Forelimb muscle (tissue), 1 donor: ENCODE measurements around the gene ZNF532. TPM values are rescaled to one million over a fixed set of nuclear protein-coding genes. Genes with fewer than 3 reads are reported as not detected.
"Not testable (repeated sequence)": the region's sequence is repeated elsewhere in the genome, so short reads cannot be mapped to it uniquely, and the experiment has no call there.

ENCODE experiments used
- DNase-seq: peaks from one replicate; pipeline ENCODE4 v3.0.0-alpha.2; 2013; ENCODE audit warnings: low read depth
- polyA plus RNA-seq: library from polyadenylated mRNA; unstranded; fragments of 120-200 nt; gene quantifications from one replicate; pipeline ENCODE4 v1.2.1, GENCODE V29; 2013; ENCODE audit not compliant: insufficient read length

ZNF532 gene
- polyA plus RNA-seq, result 54.2 TPM

GRCh38 chr18:58864146-58865032 lies at the start of gene ZNF532:
Gene ZNF532, plus strand, starts transcription at chr18:58864877. CDS start in a region left out here.
- DNase-seq, result peak; percentile 63

- DNase-seq, result no peak
Measured at GRCh38 chr18:58819051-58819450, 45.6 kb upstream of the ZNF532 start.

GRCh38 chr18:58820251-58820650 lies 44.4 kb upstream of the ZNF532 start:
- no peak for DNase-seq

- DNase-seq, result no peak
Measured at GRCh38 chr18:58822944-58823343, 41.7 kb upstream of the ZNF532 start.

GRCh38 chr18:58823412-58823811 lies 41.3 kb upstream of the ZNF532 start:
- no peak for DNase-seq

GRCh38 chr18:58826926-58827325 lies 37.8 kb upstream of the ZNF532 start:
- DNase-seq, result not testable (repeated sequence)

- DNase-seq, result no peak
Measured at GRCh38 chr18:58827428-58827827, 37.2 kb upstream of the ZNF532 start.

- no peak for DNase-seq
Measured at GRCh38 chr18:58827886-58828285, 36.8 kb upstream of the ZNF532 start.

GRCh38 chr18:58828399-58829121 lies 36.1 kb upstream of the ZNF532 start:
- DNase-seq, result no peak

GRCh38 chr18:58829263-58829662 lies 35.4 kb upstream of the ZNF532 start:
- no peak for DNase-seq

- not testable (repeated sequence) for DNase-seq
Measured at GRCh38 chr18:58829886-58830285, 34.8 kb upstream of the ZNF532 start.

- no peak for DNase-seq
Measured at GRCh38 chr18:58831606-58832005, 33.1 kb upstream of the ZNF532 start.

GRCh38 chr18:58838165-58838860 lies 26.4 kb upstream of the ZNF532 start:
- DNase-seq, result no peak

GRCh38 chr18:58838946-58839345 lies 25.7 kb upstream of the ZNF532 start:
- no peak for DNase-seq

- no peak for DNase-seq
Measured at GRCh38 chr18:58842978-58843687, 21.5 kb upstream of the ZNF532 start.

GRCh38 chr18:58843688-58844035 lies 21.0 kb upstream of the ZNF532 start:
- DNase-seq, result no peak

GRCh38 chr18:58844871-58845270 lies 19.8 kb upstream of the ZNF532 start:
- no peak for DNase-seq

GRCh38 chr18:58845928-58846724 lies 18.6 kb upstream of the ZNF532 start:
- no peak for DNase-seq

- DNase-seq, result no peak
Measured at GRCh38 chr18:58847383-58848071, 17.1 kb upstream of the ZNF532 start.

- DNase-seq, result no peak
Measured at GRCh38 chr18:58848685-58849084, 16.0 kb upstream of the ZNF532 start.
